K562 treated with DMSO at 1 percent for 12 hours (cell line): ENCODE results near the gene CBX2. TPM values are rescaled to one million over a fixed set of nuclear protein-coding genes. Genes with fewer than 3 reads are reported as not detected.

ENCODE experiments used
- total RNA-seq: library from RNA; unstranded; fragments of 300-600 nt; gene quantifications from 2 replicates; pipeline ENCODE4 v1.2.3, GENCODE V29; 2022; ENCODE audit not compliant: insufficient read depth

The CBX2 gene
- 7.5 and 17.6 TPM in 2 replicates for total RNA-seq

DNA sequence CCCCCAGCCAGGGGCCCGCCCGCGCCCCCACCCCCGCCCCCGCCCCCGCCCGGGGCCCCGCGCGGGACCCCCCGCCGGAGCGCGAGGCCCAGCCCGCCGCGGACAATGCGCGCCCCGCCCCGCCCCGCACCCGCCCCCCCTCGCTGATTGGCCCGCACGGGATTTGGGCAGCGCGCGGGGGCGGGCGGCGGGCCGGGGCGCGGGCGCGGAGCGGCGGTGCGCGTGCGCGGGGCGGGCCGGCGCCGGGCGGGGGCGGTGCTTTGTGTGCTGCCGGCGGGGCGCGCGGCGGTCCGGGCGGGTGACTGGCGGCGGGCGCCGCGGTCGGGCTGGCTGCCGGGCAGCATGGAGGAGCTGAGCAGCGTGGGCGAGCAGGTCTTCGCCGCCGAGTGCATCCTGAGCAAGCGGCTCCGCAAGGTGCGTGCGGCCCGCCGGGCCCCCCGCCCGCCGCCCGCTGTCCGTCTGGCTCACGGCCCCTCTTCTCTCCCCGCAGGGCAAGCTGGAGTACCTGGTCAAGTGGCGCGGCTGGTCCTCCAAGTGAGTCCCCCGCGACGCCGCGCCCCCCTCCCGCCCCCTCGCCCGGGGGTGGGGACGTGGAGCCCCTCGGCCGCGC, at the start of gene CBX2:
Gene CBX2 (plus strand): TSS at position 255 of the 610 bp plus-strand sequence. CDS start 88 bp downstream, at position 343.

DNA sequence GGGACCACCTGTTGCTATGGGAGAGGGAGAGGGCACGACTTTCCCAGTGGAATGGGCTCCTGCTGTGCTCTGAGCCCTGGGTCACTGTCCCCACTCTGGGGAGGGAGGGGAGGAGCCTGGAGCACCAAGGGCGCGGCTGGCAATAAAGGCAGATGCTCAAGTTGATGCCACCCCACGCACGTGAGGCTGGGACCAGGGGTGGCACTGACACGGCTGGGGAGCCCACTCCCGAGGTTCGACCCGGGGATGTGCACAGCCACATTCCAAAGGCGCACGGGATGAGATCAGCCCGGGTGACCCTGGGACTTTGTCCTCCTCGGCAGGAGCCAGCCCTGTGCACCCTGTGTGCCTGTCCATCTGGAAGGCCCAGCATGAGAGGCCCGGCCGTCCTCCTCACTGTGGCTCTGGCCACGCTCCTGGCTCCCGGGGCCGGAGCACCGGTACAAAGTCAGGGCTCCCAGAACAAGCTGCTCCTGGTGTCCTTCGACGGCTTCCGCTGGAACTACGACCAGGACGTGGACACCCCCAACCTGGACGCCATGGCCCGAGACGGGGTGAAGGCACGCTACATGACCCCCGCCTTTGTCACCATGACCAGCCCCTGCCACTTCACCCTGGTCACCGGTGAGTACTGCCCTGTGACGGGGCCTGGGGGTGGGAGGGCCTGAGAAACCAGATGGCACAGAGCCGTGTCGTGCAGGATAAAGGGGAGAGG, 47.0 kb upstream of the CBX2 start, which contains the start of gene ENPP7:
Gene ENPP7 (plus strand): TSS at position 175 of the 715 bp plus-strand sequence. CDS start 197 bp downstream, at position 372.

DNA sequence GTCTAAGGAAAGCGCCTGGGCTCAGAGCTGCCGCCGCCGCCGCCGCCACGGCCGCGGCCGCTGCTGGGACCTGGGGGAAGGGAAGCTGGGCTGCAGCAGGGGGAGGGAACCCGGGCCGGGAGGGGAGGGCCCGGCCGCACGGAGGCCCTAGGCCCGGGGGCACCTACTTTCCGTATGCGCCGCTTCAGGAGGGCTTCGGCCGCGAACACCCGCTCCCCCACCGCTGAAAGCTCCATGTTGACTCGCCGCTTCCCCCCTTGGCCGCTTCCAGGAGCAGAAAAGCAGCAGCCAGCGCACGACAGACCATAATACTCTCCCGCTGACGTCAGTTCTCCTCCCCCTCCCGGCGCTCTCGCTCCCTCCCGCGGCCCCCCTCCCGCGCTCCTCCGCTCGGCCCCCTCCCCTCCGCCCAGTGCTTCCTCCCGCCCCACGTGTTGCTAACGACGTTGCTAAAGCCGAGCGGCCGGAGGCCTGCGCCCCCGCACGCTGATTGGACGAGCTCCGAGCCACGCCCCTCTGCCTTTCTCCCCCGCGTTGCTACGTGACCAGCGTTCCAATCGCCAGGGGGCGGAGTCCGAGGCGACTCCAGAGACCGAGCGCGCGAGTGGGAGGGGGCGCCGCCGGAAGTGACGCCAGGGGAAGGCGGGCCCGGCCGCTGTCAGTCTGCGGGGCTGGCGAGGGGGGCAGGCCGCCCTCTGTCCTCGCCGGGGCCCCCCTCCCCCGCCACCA, 19.0 kb downstream of the CBX2 start, which contains the start of gene CBX8:
Gene CBX8 (minus strand): TSS at position 315 of the 729 bp plus-strand sequence. CDS start 79 bp downstream, at position 236.

Other genes starting within 250 kb of the CBX2 start
- gene RBFOX3, start 167.1 kb upstream of the CBX2 start, total RNA-seq, result not detected in 2 replicates
- gene ENPP7, start 47.2 kb upstream of the CBX2 start, total RNA-seq, result not detected in 2 replicates
- 4.6 and 6.0 TPM in 2 replicates for gene CBX8, start 18.9 kb downstream of the CBX2 start, total RNA-seq
- gene CBX4, start 61.3 kb downstream of the CBX2 start, total RNA-seq, result 55.9 and 75.5 TPM in 2 replicates